HepG2 (cell line): ENCODE results near the gene PDS5B. TPM values are rescaled to one million over a fixed set of nuclear protein-coding genes. Genes with fewer than 3 reads are reported as not detected.

Experiments used
- ATAC-seq: fragments of 200-7000 bp; cut with Tn5 transposase; 3 replicates; pipeline ENCODE4 v1.9.1; 2020; ENCODE audit warnings: mild to moderate bottlenecking, moderate library complexity
- BruUV-seq: library from RNA; stranded (reverse); fragments of 400-500 nt; replicated peaks from 2 replicates; lab custom pipeline; 2021; lab: Mats Ljungman, UMichigan
- CTCF ChIA-PET: fragments of 300-600 bp; formaldehyde crosslinking; extraction: SDS; loops from one replicate; lab custom pipeline; 2021; ENCODE audit warnings: low total read pairs, inconsistent platforms, low intra/inter-chr PET ratio; lab: Yijun Ruan, JAX
- POLR2A ChIA-PET: fragments of 350-600 bp; sonication (Branson Sonifier 250); formaldehyde crosslinking; loops from one replicate; lab custom pipeline; 2020; ENCODE audit warnings: antibody characterized with exemption, inconsistent platforms; lab: Yijun Ruan, JAX
- DNase-seq: peaks from one replicate; pipeline ENCODE4 v3.0.0-alpha.2; 2015; ENCODE audit warnings: low spot score
- FAIRE-seq: peaks from 3 replicates; lab custom pipeline; 2011; peaks lifted over from hg19 to GRCh38; lab: Jason Lieb, UNC
- H2AFZ ChIP-seq: one replicate; pipeline ENCODE4 v1.6.1; 2011; ENCODE audit warnings: low read length, inconsistent platforms
- H3K27ac ChIP-seq: fragments of 300-600 bp; 3 replicates; pipeline ENCODE4 v1.8.0; 2011; ENCODE audit warnings: mixed run types, mild to moderate bottlenecking, mixed read lengths, low read length, inconsistent platforms; ENCODE audit not compliant: insufficient read depth; ENCODE audit errors: extremely low read length
- H3K27me3 ChIP-seq, 2 experiments: fragments of 200-600 bp in 1 of 2; 2 replicates in 1 of 2; 3 replicates in 1 of 2; pipeline versions ENCODE4 v1.6.0 to v1.8.0; 2011; ENCODE audit warnings: low read length in 2 of 2, mild to moderate bottlenecking in 2 of 2, moderate library complexity in 2 of 2, inconsistent platforms in 1 of 2; ENCODE audit not compliant: insufficient read depth in 2 of 2, control insufficient read depth in 1 of 2
- H3K36me3 ChIP-seq, 2 experiments: fragments of 200-600 bp in 1 of 2; replicated peaks in 1 of 2; 2 replicates in 1 of 2; 3 replicates in 1 of 2; pipeline versions ENCODE4 v1.5.1 to v1.8.0; 2011; ENCODE audit warnings: low read length in 2 of 2, inconsistent platforms in 1 of 2; ENCODE audit not compliant: insufficient read depth in 2 of 2, control insufficient read depth in 1 of 2
- H3K4me1 ChIP-seq: 2 replicates; pipeline ENCODE4 v1.5.1; 2012; ENCODE audit warnings: low read length, inconsistent platforms; ENCODE audit not compliant: insufficient read depth
- H3K4me2 ChIP-seq: 2 replicates; pipeline ENCODE4 v1.6.0; 2011; ENCODE audit warnings: low read depth, low read length, inconsistent platforms
- H3K4me3 ChIP-seq, 3 experiments: fragments of 200-600 bp in 1 of 3; sonication (generic), shearing (Covaris generic) in 1 of 3; replicated peaks in 1 of 3; 2 replicates each; pipeline ENCODE4 v1.5.1; 2011 to 2016; ENCODE audit warnings: low read length in 3 of 3, inconsistent platforms in 2 of 3, low read depth in 2 of 3, mild to moderate bottlenecking in 2 of 3, control low read depth in 1 of 3, mixed read lengths in 1 of 3; ENCODE audit not compliant: insufficient read depth in 1 of 3
- H3K79me2 ChIP-seq: one replicate; pipeline ENCODE4 v1.6.1; 2011; ENCODE audit warnings: low read length, inconsistent platforms; ENCODE audit not compliant: insufficient read depth
- H3K9ac ChIP-seq: 2 replicates; pipeline ENCODE4 v1.6.0; 2011; ENCODE audit warnings: mild to moderate bottlenecking, low read depth, low read length, inconsistent platforms; ENCODE audit not compliant: insufficient read depth
- H3K9me3 ChIP-seq: 2 replicates; pipeline ENCODE4 v1.5.1; 2012; ENCODE audit warnings: mild to moderate bottlenecking, low read length
- H4K20me1 ChIP-seq: 2 replicates; pipeline ENCODE4 v1.6.0; 2011; ENCODE audit warnings: inconsistent platforms, mild to moderate bottlenecking, low read length, moderate library complexity; ENCODE audit not compliant: insufficient read depth
- CEBPZ ChIP-seq: IDR thresholded peaks from 2 replicates; pipeline ENCODE4 v1.6.1; 2012; ENCODE audit warnings: low read length, improper control_type of control experiment
- GATAD1 ChIP-seq: IDR thresholded peaks from 2 replicates; pipeline ENCODE4 v1.6.1; 2016; ENCODE audit warnings: missing genetic modification reagents, missing compliant biosample characterization
- HIC2 ChIP-seq: sonication (generic); formaldehyde crosslinking; IDR thresholded peaks from 2 replicates; pipeline ENCODE4 v1.9.0; 2022; ENCODE audit warnings: low read depth, missing genetic modification reagents
- HMGXB3 ChIP-seq: sonication (generic); formaldehyde crosslinking; IDR thresholded peaks from 2 replicates; pipeline ENCODE4 v1.4.0; 2020; ENCODE audit warnings: missing genetic modification reagents, borderline replicate concordance
- MXI1 ChIP-seq: IDR thresholded peaks from 3 replicates; pipeline ENCODE4 v1.6.1; 2012; ENCODE audit warnings: low read depth, low read length, inconsistent platforms, borderline replicate concordance
- RFXAP ChIP-seq: sonication (generic); formaldehyde crosslinking; IDR thresholded peaks from 2 replicates; pipeline ENCODE4 v1.4.0; 2020; ENCODE audit warnings: missing genetic modification reagents, borderline replicate concordance
- ZGPAT ChIP-seq: IDR thresholded peaks from 2 replicates; pipeline ENCODE4 v1.6.1; 2016; ENCODE audit warnings: mild to moderate bottlenecking
- ZNF275 ChIP-seq: sonication (generic); formaldehyde crosslinking; IDR thresholded peaks from 2 replicates; pipeline ENCODE4 v1.8.0; 2022; ENCODE audit warnings: missing genetic modification reagents, mild to moderate bottlenecking, inconsistent platforms, borderline replicate concordance
- ZNF616 ChIP-seq: sonication (generic); formaldehyde crosslinking; IDR thresholded peaks from 2 replicates; pipeline ENCODE4 v1.5.0; 2020; ENCODE audit warnings: low read depth, mild to moderate bottlenecking, missing genetic modification reagents
- ZNF7 ChIP-seq: IDR thresholded peaks from 2 replicates; pipeline ENCODE4 v1.6.1; 2016; ENCODE audit warnings: missing biosample characterization, missing genetic modification reagents
- ZNF703 ChIP-seq: sonication (generic); formaldehyde crosslinking; IDR thresholded peaks from 2 replicates; pipeline ENCODE4 v1.5.1; 2020; ENCODE audit warnings: missing genetic modification reagents, mild to moderate bottlenecking, moderate library complexity, borderline replicate concordance
- ZNF878 ChIP-seq: sonication (generic); formaldehyde crosslinking; IDR thresholded peaks from 2 replicates; pipeline ENCODE4 v1.8.1; 2023; ENCODE audit warnings: mild to moderate bottlenecking, missing genetic modification reagents, moderate library complexity
- WGBS: methylation state at CpG from one replicate; pipeline ENCODE4 v1.1.6; 2017; ENCODE audit warnings: low lambda C conversion rate; 5-methylcytosine and 5-hydroxymethylcytosine counted together
- in situ Hi-C: cut with HindIII; loops from 2 replicates; pipeline ENCODE4 v1.10.0; 2017; ENCODE audit warnings: low pct_unique_long_range_greater_than_20kb; ENCODE audit not compliant: extremely low pct_ligation_motif_present
- intact Hi-C: fragments of 100-400 bp; cut with micrococcal nuclease; formaldehyde crosslinking; loops from one replicate; pipeline ENCODE4 v1.10.0; 2022; ENCODE audit not compliant: unreplicated experiment
- polyA plus RNA-seq, 8 experiments: library from polyadenylated mRNA; depleted of rRNA in 3 of 8; stranded (reverse) in 7 of 8; unstranded in 1 of 8; fragments of >200 nt; fragmentation: Illumina TruSeq in 4 of 8; extraction: Trizol in 4 of 8; gene quantifications; 2 replicates each; pipeline versions ENCODE4 v1.2.1 to v1.2.3, GENCODE V29; 2011 to 2016; ENCODE audit warnings: low read depth in 4 of 8, missing spikeins in 1 of 8, mixed read lengths in 1 of 8; ENCODE audit not compliant: insufficient read depth in 1 of 8
- total RNA-seq, 5 experiments: library from RNA; depleted of rRNA; stranded (reverse); fragments of >200 nt; fragmentation: Illumina TruSeq; extraction: Trizol; gene quantifications; 2 replicates each; pipeline ENCODE4 v1.2.3, GENCODE V29; 2016; ENCODE audit warnings: low read depth in 1 of 5

Gene PDS5B
- total and polyA plus RNA-seq, 2 of the 13 experiments (the other 11 are each of a cell fraction or from before 2014, with no cell fraction given): 5.8 to 24.6 TPM

GRCh38 chr13:32647926-32648325, 61.7 kb downstream of the PDS5B start:
- H2AFZ ChIP-seq: no peak overlapping the region
- no peak overlapping the region for H3K4me2 ChIP-seq
- H4K20me1 ChIP-seq: no peaks in the 10 kb centered on the region
- ChIA-PET CTCF (no interaction called here), POLR2A (no interaction called here)
- H3K4me3 ChIP-seq: no peak overlapping the region
- H3K79me2 ChIP-seq: peaks cover 55% of the 10 kb centered on the region
- BruUV-seq: no TSS peak
- FAIRE-seq: no peak
- H3K9ac ChIP-seq: no peak overlapping the region
- no peaks in the 10 kb centered on the region for H3K9me3 ChIP-seq
- H3K27ac ChIP-seq: no peak overlapping the region
- ATAC-seq: peak; percentile 50; the same call in 2 of the 3 replicates
- no peak for DNase-seq
- H3K27me3 ChIP-seq: no peaks in the 10 kb centered on the region
- intact Hi-C loops (loop anchor here (5.0 kb wide), 1 partner anchor 559 kb away; no protein-coding TSS in a partner anchor), in situ Hi-C loops (no loop called here)
- TF ChIP-seq ZNF616 (no peak), ZNF7 (CRISPR knock-in tag) (no peak), ZNF878 (CRISPR knock-in tag) (no peak), MXI1 (no peak), ZGPAT (CRISPR knock-in tag) (no peak), HIC2 (no peak), HMGXB3 (CRISPR knock-in tag) (no peak), ZNF703 (CRISPR knock-in tag) (no peak), CEBPZ (no peak), RFXAP (no peak), GATAD1 (CRISPR knock-in tag) (no peak), ZNF275 (CRISPR knock-in tag) (no peak)
- H3K4me1 ChIP-seq: peaks cover 24% of the 10 kb centered on the region
- 75% methylated on average over 1 of the region's 1 CpG for WGBS
- no peaks in the 10 kb centered on the region; a peak in 2 of 5 replicates for H3K36me3 ChIP-seq
